Measurements from ENCODE around the gene MAP2K3. TPM values are rescaled to one million over a fixed set of nuclear protein-coding genes. Genes with fewer than 3 reads are reported as not detected.
"Not testable (repeated sequence)": the region's sequence is repeated elsewhere in the genome, so short reads cannot be mapped to it uniquely, and the experiment has no call there.

The MAP2K3 gene
- total and polyA plus RNA-seq, 2 of the 8 experiments (the other 6 are each of a cell fraction or from before 2014, with no cell fraction given): 16.9 to 33.5 TPM

DNA sequence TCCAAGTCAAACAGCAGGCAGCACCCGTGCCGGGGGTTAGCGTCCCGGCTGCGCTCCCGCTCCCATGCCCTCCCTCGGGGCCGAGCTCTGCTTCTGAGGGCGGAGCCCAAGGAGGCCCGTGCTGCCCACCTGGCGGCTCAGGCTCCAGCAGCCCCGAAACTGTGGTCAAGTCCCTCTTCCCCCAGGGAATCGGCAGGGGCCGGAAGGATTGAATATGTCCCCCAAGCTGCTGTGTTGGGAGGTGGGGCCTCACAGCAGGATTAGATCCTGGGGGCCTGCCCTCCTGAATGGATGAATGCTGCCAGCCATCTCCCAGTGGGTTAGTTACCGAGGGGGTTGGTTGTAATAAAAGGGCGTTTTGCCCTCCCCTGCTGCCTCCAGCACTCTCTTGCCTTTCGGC is 33.9 kb downstream of the MAP2K3 start (continued):
- TF ChIP-seq, protein P1, sequence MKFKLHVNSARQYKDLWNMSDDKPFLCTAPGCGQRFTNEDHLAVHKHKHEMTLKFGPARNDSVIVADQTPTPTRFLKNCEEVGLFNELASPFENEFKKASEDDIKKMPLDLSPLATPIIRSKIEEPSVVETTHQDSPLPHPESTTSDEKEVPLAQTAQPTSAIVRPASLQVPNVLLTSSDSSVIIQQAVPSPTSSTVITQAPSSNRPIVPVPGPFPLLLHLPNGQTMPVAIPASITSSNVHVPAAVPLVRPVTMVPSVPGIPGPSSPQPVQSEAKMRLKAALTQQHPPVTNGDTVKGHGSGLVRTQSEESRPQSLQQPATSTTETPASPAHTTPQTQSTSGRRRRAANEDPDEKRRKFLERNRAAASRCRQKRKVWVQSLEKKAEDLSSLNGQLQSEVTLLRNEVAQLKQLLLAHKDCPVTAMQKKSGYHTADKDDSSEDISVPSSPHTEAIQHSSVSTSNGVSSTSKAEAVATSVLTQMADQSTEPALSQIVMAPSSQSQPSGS (IDR thresholded peaks at IDR 0.05; ENCODE audit: low read length): no peak
- TF ChIP-seq GTF2F1 (IDR thresholded peaks at IDR 0.05; ENCODE audit: borderline replicate concordance, low read depth, low read length): no peak
- no peak for TF ChIP-seq CEBPB (IDR thresholded peaks at IDR 0.05; ENCODE audit: low read depth, low read length)
- no peak for TF ChIP-seq NRF1 (IDR thresholded peaks at IDR 0.05; ENCODE audit: low read depth, low read length)
- TF ChIP-seq, protein P2, sequence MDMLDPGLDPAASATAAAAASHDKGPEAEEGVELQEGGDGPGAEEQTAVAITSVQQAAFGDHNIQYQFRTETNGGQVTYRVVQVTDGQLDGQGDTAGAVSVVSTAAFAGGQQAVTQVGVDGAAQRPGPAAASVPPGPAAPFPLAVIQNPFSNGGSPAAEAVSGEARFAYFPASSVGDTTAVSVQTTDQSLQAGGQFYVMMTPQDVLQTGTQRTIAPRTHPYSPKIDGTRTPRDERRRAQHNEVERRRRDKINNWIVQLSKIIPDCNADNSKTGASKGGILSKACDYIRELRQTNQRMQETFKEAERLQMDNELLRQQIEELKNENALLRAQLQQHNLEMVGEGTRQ (IDR thresholded peaks at IDR 0.05; ENCODE audit: low read length): no peak

DNA sequence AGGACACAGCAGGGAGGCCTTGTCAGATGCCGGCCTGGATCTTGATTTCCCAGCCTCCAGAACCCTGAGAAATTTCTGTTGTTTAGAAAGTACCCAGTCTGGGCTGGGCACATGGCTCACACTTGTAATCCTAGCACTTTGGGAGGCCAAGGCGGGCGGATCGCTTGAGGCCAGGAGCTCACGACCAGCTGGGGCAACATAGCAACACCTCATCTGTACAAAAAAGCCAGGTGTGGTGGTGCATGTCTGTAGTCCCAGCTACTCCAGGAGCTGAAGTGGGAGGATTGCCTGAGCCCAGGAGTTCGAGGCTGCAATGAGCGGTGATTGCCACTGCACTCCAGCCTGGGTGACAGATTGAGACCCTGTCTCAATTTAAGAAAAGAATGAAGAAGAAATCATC is 34.3 kb downstream of the MAP2K3 start:
- H2BK15ac ChIP-seq (ENCODE audit: low read length); H3K36me3 ChIP-seq (ENCODE audit: control insufficient read depth in 2 of 4, insufficient read depth in 4 of 4, low read length in 3 of 4); H2BK12ac ChIP-seq (ENCODE audit: low read depth, low read length); H3K79me1 ChIP-seq (ENCODE audit: low read depth, low read length); H2AFZ ChIP-seq (ENCODE audit: low read length); H2BK20ac ChIP-seq (ENCODE audit: low read length); H4K91ac ChIP-seq (replicated peaks; ENCODE audit: insufficient read length, low read length); H4K5ac ChIP-seq (ENCODE audit: insufficient read length, low read depth, low read length); H3K4me1 ChIP-seq (replicated peaks in 1 of 4; ENCODE audit: control insufficient read depth in 3 of 4, insufficient read depth in 4 of 4, low read length in 3 of 4); H4K20me1 ChIP-seq (replicated peaks in 1 of 2; ENCODE audit: control insufficient read depth in 1 of 2, insufficient read depth in 2 of 2, low read length in 2 of 2); H3K14ac ChIP-seq (ENCODE audit: insufficient read length); H3K4ac ChIP-seq (replicated peaks; ENCODE audit: insufficient read length, low read depth, low read length); H2BK120ac ChIP-seq (replicated peaks; ENCODE audit: low read depth, low read length); H3K9ac ChIP-seq (replicated peaks in 1 of 4; ENCODE audit: extremely low read depth in 1 of 4, low read depth in 3 of 4, low read length in 3 of 4); H3K79me2 ChIP-seq (ENCODE audit: control insufficient read depth in 1 of 2, insufficient read depth in 2 of 2, low read length in 2 of 2); H3K27ac ChIP-seq (ENCODE audit: low read depth, low read length); H3K23ac ChIP-seq (ENCODE audit: insufficient read length); H4K8ac ChIP-seq (ENCODE audit: extremely low read depth, insufficient read depth, low read length); H3K23me2 ChIP-seq (ENCODE audit: low read depth, low read length); DNase-seq (ENCODE audit: low read depth in 1 of 2, low spot score in 2 of 2); H3K56ac ChIP-seq (replicated peaks; ENCODE audit: insufficient read length, low read depth, low read length); H2BK5ac ChIP-seq (ENCODE audit: low read depth, low read length); FAIRE-seq; H2AK5ac ChIP-seq (ENCODE audit: low read depth, low read length): not testable (repeated sequence)
- Histone ChIP-seq H3K4me3 (ENCODE audit: extremely low read depth in 1 of 4, insufficient read depth in 2 of 4, low read depth in 3 of 4, low read length in 4 of 4) (peak overlapping the region in 2 of 4 experiments; percentile 8 to 52; a peak in 1 of 8 replicates), H3K27me3 (replicated peaks in 1 of 4; ENCODE audit: control insufficient read depth in 3 of 4, extremely low read depth in 1 of 4, insufficient read depth in 3 of 4, low read length in 3 of 4) (peaks cover 0 to 12% (median 5%) of the 10 kb centered on the region in 4 experiments; a peak in 3 of 7 replicates), H3K4me2 (ENCODE audit: insufficient read depth in 1 of 2, low read depth in 2 of 2, low read length in 2 of 2) (peak overlapping the region; percentile 53 to 69; a peak in 3 of 4 replicates), H3K18ac (ENCODE audit: extremely low read depth, low read length) (peak overlapping the region; percentile 13; the same call in 1 of the 2 replicates), H3K9me3 (ENCODE audit: insufficient read depth in 2 of 2, low read depth in 1 of 2, low read length in 1 of 2) (peaks cover 0 to 11% of the 10 kb centered on the region in 2 experiments; a peak in 1 of 4 replicates)
- ChIA-PET CTCF (ENCODE audit: partially characterized antibody) (interaction anchor here (0.9 kb wide), 1 partner anchor 39 kb away, joined by 3 read pairs; no protein-coding TSS in a partner anchor), POLR2A (ENCODE audit: partially characterized antibody) (interaction anchor here (1.2 kb wide), 1 partner anchor 106 kb away, joined by 3 read pairs; no protein-coding TSS in a partner anchor)
- WGBS, 2 experiments (ENCODE audit: extremely low coverage in 1 of 2, insufficient coverage in 1 of 2, insufficient read length in 1 of 2, insufficient replicate concordance in 2 of 2, low coverage in 1 of 2, low lambda C conversion rate in 2 of 2, missing lambda C conversion rate in 1 of 2): 53% methylated on average over 7 of the region's 7 CpGs; no CpG with 5 or more reads in 1 of the 2 experiments
